ENCODE measurements around the gene CCDC192. TPM values are rescaled to one million over a fixed set of nuclear protein-coding genes. Genes with fewer than 3 reads are reported as not detected.

The CCDC192 gene
- total and polyA plus RNA-seq, 10 of the 15 experiments (the other 5 are each of a cell fraction or from before 2014, with no cell fraction given), result 0.20 to 0.79 (median 0.32) TPM; not detected in 4

DNA sequence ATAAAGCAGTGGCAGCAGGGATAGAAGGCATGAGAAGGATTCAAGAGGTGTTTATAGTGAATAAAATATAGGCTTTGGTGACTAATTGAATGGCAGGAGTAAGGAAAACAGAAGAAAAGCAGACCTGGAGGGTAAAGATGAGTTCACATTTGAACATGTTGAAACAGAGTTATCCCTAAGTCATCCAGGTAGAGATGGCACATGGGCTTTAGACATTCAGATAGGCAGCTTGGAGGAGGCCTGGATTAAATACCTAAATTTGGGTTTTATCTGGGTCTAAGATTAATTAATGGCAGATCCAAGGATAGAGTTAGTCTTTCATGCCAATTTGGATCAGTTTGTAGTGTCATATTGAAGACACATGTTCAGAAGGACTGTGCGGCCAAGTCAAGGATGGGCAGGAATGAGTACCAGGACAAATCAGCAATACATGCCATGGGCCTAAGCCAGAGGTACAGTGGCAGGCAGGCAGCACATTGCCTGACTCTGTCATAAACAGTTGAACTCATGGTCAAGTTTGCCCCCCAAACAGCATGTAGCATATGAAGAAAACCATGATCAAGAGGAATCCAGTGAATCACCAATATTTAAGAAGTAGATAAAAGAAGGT lies 264.9 kb downstream of the CCDC192 start:
- intact Hi-C loops (cut with micrococcal nuclease; ENCODE audit: unreplicated experiment), result no loop called here
- Histone ChIP-seq H4K20me1 (ENCODE audit: control insufficient read depth, insufficient read depth) (no peaks in the 10 kb centered on the region), H3K9me3 (replicated peaks; ENCODE audit: control insufficient read depth, insufficient read depth, low read length) (no peaks in the 10 kb centered on the region; the same call in 2 of the 3 replicates), H3K4me2 (ENCODE audit: control insufficient read depth, insufficient read depth) (no peak overlapping the region), H3K9ac (ENCODE audit: control insufficient read depth, insufficient read depth, low read length) (no peak overlapping the region), H3K4me3 (no peak overlapping the region), H3K4me1 (ENCODE audit: control insufficient read depth, insufficient read depth, low read length) (no peaks in the 10 kb centered on the region), H3K79me2 (ENCODE audit: control insufficient read depth, insufficient read depth, low read length) (no peaks in the 10 kb centered on the region), H2AFZ (ENCODE audit: control insufficient read depth, low read depth, low read length) (no peak overlapping the region), H3K27ac (ENCODE audit: control insufficient read depth, insufficient read depth) (no peak overlapping the region), H3K27me3 (replicated peaks in 1 of 2; ENCODE audit: control insufficient read depth in 2 of 2, insufficient read depth in 2 of 2, low read length in 1 of 2) (no peaks in the 10 kb centered on the region), H3K36me3 (ENCODE audit: control insufficient read depth in 2 of 2, insufficient read depth in 2 of 2, low read length in 1 of 2) (peaks cover 0 to 3% of the 10 kb centered on the region in 2 experiments; a peak in 2 of 4 replicates)
- ChIA-PET CTCF (interaction anchor here (0.5 kb wide), 1 partner anchor 10 kb away, joined by 3 read pairs; no protein-coding TSS in a partner anchor), RAD21 (ENCODE audit: unreplicated experiment) (no interaction called here), POLR2A (no interaction called here), SMC1A (ENCODE audit: uncharacterized antibody, unreplicated experiment) (interaction anchor here (1.0 kb wide), 1 partner anchor 114 kb away, joined by 3 read pairs; no protein-coding TSS in a partner anchor)
- ATAC-seq, result no peak
- no TSS peak for BruUV-seq (replicated peaks)
- TF ChIP-seq SMARCA5 (IDR thresholded peaks at IDR 0.05), result no peak
- no peak for TF ChIP-seq BHLHE40 (IDR thresholded peaks at IDR 0.05; ENCODE audit: borderline replicate concordance in 1 of 2, low read depth in 2 of 2, low read length in 1 of 2)
- TF ChIP-seq, protein P1, sequence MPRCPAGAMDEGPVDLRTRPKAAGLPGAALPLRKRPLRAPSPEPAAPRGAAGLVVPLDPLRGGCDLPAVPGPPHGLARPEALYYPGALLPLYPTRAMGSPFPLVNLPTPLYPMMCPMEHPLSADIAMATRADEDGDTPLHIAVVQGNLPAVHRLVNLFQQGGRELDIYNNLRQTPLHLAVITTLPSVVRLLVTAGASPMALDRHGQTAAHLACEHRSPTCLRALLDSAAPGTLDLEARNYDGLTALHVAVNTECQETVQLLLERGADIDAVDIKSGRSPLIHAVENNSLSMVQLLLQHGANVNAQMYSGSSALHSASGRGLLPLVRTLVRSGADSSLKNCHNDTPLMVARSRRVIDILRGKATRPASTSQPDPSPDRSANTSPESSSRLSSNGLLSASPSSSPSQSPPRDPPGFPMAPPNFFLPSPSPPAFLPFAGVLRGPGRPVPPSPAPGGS (IDR thresholded peaks at IDR 0.05; ENCODE audit: borderline replicate concordance, insufficient read depth, low read depth, low read length, poor library complexity, severe bottlenecking), result no peak
- TF ChIP-seq, protein P2, sequence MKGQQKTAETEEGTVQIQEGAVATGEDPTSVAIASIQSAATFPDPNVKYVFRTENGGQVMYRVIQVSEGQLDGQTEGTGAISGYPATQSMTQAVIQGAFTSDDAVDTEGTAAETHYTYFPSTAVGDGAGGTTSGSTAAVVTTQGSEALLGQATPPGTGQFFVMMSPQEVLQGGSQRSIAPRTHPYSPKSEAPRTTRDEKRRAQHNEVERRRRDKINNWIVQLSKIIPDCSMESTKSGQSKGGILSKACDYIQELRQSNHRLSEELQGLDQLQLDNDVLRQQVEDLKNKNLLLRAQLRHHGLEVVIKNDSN (IDR thresholded peaks at IDR 0.05; ENCODE audit: borderline replicate concordance, extremely low read length, insufficient read depth, low read depth, low read length), result no peak
- no peak for TF ChIP-seq KDM1A (IDR thresholded peaks at IDR 0.05; ENCODE audit: borderline replicate concordance)
- no peak for TF ChIP-seq JUNB (IDR thresholded peaks at IDR 0.05)
- no peak for TF ChIP-seq POU2F2 (IDR thresholded peaks at IDR 0.05; ENCODE audit: borderline replicate concordance, low read depth, low read length)
- TF ChIP-seq YBX1 (IDR thresholded peaks at IDR 0.05), result no peak
- TF ChIP-seq, protein P3, sequence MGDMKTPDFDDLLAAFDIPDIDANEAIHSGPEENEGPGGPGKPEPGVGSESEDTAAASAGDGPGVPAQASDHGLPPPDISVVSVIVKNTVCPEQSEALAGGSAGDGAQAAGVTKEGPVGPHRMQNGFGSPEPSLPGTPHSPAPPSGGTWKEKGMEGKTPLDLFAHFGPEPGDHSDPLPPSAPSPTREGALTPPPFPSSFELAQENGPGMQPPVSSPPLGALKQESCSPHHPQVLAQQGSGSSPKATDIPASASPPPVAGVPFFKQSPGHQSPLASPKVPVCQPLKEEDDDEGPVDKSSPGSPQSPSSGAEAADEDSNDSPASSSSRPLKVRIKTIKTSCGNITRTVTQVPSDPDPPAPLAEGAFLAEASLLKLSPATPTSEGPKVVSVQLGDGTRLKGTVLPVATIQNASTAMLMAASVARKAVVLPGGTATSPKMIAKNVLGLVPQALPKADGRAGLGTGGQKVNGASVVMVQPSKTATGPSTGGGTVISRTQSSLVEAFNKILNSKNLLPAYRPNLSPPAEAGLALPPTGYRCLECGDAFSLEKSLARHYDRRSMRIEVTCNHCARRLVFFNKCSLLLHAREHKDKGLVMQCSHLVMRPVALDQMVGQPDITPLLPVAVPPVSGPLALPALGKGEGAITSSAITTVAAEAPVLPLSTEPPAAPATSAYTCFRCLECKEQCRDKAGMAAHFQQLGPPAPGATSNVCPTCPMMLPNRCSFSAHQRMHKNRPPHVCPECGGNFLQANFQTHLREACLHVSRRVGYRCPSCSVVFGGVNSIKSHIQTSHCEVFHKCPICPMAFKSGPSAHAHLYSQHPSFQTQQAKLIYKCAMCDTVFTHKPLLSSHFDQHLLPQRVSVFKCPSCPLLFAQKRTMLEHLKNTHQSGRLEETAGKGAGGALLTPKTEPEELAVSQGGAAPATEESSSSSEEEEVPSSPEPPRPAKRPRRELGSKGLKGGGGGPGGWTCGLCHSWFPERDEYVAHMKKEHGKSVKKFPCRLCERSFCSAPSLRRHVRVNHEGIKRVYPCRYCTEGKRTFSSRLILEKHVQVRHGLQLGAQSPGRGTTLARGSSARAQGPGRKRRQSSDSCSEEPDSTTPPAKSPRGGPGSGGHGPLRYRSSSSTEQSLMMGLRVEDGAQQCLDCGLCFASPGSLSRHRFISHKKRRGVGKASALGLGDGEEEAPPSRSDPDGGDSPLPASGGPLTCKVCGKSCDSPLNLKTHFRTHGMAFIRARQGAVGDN (IDR thresholded peaks at IDR 0.05), result no peak
- TF ChIP-seq POLR2AphosphoS2 (IDR thresholded peaks at IDR 0.05; ENCODE audit: low read depth, low read length), result no peak
- TF ChIP-seq, protein P4, sequence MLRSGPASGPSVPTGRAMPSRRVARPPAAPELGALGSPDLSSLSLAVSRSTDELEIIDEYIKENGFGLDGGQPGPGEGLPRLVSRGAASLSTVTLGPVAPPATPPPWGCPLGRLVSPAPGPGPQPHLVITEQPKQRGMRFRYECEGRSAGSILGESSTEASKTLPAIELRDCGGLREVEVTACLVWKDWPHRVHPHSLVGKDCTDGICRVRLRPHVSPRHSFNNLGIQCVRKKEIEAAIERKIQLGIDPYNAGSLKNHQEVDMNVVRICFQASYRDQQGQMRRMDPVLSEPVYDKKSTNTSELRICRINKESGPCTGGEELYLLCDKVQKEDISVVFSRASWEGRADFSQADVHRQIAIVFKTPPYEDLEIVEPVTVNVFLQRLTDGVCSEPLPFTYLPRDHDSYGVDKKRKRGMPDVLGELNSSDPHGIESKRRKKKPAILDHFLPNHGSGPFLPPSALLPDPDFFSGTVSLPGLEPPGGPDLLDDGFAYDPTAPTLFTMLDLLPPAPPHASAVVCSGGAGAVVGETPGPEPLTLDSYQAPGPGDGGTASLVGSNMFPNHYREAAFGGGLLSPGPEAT (IDR thresholded peaks at IDR 0.05; ENCODE audit: low read depth), result no peak
- no peak for TF ChIP-seq SREBF2 (IDR thresholded peaks at IDR 0.05; ENCODE audit: low read length)
- TF ChIP-seq CREM (IDR thresholded peaks at IDR 0.05; ENCODE audit: low read depth), result no peak
- DNase-seq (ENCODE audit: low read depth, low spot score), result no peak
- 100% methylated on average over 1 of the region's 1 CpG for WGBS (ENCODE audit: insufficient coverage, insufficient replicate concordance, low lambda C conversion rate, missing lambda C conversion rate)
- no peak for FAIRE-seq
- in situ Hi-C loops (cut with MboI), result no loop called here

Measured in GM12878 (cell line).